Suprapubic skin (tissue), 4 donors: Measurements from ENCODE around the gene PAK1. TPM values are rescaled to one million over a fixed set of nuclear protein-coding genes. Genes with fewer than 3 reads are reported as not detected.

Source experiments
- DNase-seq, 2 donors: peaks; one replicate each; pipeline ENCODE4 v3.0.0-alpha.2; 2019; ENCODE audit warnings: low spot score in 2 of 2
- H3K27ac ChIP-seq: fragments of 200-600 bp; sonication (generic); one replicate; pipeline ENCODE4 v1.5.1; 2019
- H3K27me3 ChIP-seq: fragments of 200-600 bp; sonication (generic); one replicate; pipeline ENCODE4 v1.5.1; 2019
- H3K36me3 ChIP-seq: fragments of 200-600 bp; sonication (generic); one replicate; pipeline ENCODE4 v1.5.1; 2019
- H3K4me1 ChIP-seq: fragments of 200-600 bp; sonication (generic); one replicate; pipeline ENCODE4 v1.5.1; 2019
- H3K4me3 ChIP-seq: fragments of 200-600 bp; sonication (generic); one replicate; pipeline ENCODE4 v1.5.1; 2019; ENCODE audit warnings: mild to moderate bottlenecking
- H3K9me3 ChIP-seq: fragments of 200-600 bp; sonication (generic); one replicate; pipeline ENCODE4 v1.5.1; 2019
- EP300 ChIP-seq: sonication (generic); formaldehyde crosslinking; IDR thresholded peaks from one replicate; pipeline ENCODE4 v1.6.1; 2017; ENCODE audit warnings: antibody characterized with exemption
- POLR2A ChIP-seq, 2 donors: fragments of 450-650 bp; IDR thresholded peaks; one replicate each; pipeline ENCODE4 v1.6.1; 2017; ENCODE audit warnings: antibody characterized with exemption in 2 of 2, mild to moderate bottlenecking in 2 of 2, moderate library complexity in 2 of 2
- POLR2AphosphoS5 ChIP-seq, 3 donors: sonication (generic); formaldehyde crosslinking; IDR thresholded peaks; one replicate each; pipeline ENCODE4 v1.6.1; 2017; ENCODE audit warnings: antibody characterized with exemption in 3 of 3
- WGBS: methylation state at CpG from one replicate; pipeline ENCODE4 v1.1.5; 2018; 5-methylcytosine and 5-hydroxymethylcytosine counted together
- total RNA-seq, 4 donors: library from RNA; depleted of rRNA; stranded (reverse); fragments of >200 nt; gene quantifications; one replicate each; pipeline ENCODE4 v1.1.0, GENCODE V29; 2016
- TF ChIP-seq, protein P1 (sequence below), 2 donors: fragments of 200-600 bp in 1 of 2; fragments of 450-650 bp in 1 of 2; sonication (generic) in 1 of 2; IDR thresholded peaks; one replicate each; pipeline ENCODE4 v1.5.1; 2016 to 2019; ENCODE audit warnings: antibody characterized with exemption in 2 of 2, mild to moderate bottlenecking in 1 of 2, moderate library complexity in 1 of 2

Gene PAK1
- total RNA-seq, 4 donors from 2014 or later: 23.4 to 47.9 (median 28.9) TPM

DNA sequence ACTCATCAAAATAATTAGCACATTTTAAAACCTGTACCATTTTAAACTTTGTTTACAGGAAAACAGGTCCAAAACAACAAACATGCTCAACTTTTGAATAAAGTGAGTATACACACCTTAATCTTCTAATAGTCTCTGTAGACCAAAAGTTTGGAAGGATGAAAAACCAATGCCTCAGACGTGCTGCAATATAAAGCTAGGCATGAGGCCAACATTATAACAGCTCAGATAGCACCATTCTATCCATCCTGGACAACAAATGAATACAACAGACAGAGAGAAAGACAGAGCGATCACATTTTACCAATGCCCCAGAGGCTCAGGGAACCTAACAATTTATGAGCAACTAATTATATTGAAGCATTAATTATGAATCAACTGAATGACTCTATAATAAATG lies 77.0 kb downstream of the PAK1 start:
- no peak for DNase-seq
- H3K4me3 ChIP-seq: no peak overlapping the region
- 68% methylated on average over 2 of the region's 2 CpGs for WGBS
- no peaks in the 10 kb centered on the region for H3K9me3 ChIP-seq
- H3K4me1 ChIP-seq: peaks cover 8% of the 10 kb centered on the region
- TF ChIP-seq, protein P1, sequence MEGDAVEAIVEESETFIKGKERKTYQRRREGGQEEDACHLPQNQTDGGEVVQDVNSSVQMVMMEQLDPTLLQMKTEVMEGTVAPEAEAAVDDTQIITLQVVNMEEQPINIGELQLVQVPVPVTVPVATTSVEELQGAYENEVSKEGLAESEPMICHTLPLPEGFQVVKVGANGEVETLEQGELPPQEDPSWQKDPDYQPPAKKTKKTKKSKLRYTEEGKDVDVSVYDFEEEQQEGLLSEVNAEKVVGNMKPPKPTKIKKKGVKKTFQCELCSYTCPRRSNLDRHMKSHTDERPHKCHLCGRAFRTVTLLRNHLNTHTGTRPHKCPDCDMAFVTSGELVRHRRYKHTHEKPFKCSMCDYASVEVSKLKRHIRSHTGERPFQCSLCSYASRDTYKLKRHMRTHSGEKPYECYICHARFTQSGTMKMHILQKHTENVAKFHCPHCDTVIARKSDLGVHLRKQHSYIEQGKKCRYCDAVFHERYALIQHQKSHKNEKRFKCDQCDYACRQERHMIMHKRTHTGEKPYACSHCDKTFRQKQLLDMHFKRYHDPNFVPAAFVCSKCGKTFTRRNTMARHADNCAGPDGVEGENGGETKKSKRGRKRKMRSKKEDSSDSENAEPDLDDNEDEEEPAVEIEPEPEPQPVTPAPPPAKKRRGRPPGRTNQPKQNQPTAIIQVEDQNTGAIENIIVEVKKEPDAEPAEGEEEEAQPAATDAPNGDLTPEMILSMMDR (IDR thresholded peaks at IDR 0.05): no peak
- H3K36me3 ChIP-seq: no peaks in the 10 kb centered on the region
- no peaks in the 10 kb centered on the region for H3K27me3 ChIP-seq
- no peak overlapping the region for H3K27ac ChIP-seq

DNA sequence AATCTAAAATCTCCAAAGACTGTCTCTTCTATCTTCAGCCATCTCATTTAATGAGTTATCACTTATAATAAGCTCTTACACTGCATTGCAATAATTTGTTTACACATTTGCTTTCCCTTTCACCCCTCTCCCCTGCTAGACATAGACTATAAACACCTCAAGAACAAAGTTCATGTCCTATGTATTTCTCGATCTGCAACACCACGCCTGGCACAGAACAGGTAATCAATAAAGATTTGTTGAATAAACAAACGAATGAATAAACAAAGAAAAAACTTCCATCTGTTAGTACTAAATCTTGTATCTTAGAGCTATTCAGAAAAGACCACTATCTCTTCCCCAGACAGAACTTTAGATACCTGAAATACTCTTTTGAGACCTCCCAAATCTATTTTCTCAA lies 77.6 kb downstream of the PAK1 start:
- TF ChIP-seq EP300: no peak
- no peak for TF ChIP-seq POLR2A (IDR thresholded peaks at IDR 0.05)
- TF ChIP-seq, protein P1 (IDR thresholded peaks at IDR 0.05): no peak
- no peak for TF ChIP-seq POLR2AphosphoS5 (IDR thresholded peaks at IDR 0.05)
- H3K4me1 ChIP-seq: peaks cover 4% of the 10 kb centered on the region
- H3K36me3 ChIP-seq: no peaks in the 10 kb centered on the region
- DNase-seq: no peak
- H3K27ac ChIP-seq: no peak overlapping the region
- H3K27me3 ChIP-seq: no peaks in the 10 kb centered on the region
- no peak overlapping the region for H3K4me3 ChIP-seq
- WGBS: 92% methylated on average over 3 of the region's 3 CpGs
- H3K9me3 ChIP-seq: no peaks in the 10 kb centered on the region

DNA sequence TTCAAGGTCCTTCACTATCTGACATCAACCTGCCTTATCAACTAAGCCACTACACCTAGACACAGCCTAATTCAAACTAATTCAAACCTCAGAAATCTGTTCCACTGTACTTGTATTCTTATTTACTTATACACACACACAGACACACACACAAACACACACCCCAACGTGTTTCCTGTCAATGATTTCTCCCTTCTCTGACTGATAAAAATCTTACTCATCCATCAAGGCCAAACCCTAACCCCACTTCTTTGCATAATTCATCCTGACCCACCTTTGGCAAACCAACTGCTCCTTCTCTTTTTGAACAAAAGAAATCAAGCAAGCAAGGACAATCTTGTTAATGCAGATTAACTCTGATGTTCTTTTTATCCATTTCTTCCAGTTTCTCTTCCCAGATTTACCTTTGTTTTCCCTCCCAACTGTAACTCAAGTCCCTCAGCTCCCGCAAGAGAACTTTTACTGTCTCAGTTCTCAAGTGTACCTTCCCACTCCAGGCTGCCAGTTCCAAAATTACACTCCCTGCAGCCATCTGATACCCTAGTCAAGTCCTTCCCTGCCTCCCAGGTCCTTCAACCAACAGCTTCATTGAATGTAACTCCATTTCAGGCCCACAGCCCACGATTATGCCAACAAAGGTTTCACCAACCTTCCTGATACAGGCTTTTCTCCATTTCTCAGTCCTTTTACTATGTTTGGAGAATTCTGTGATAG lies 78.3 kb downstream of the PAK1 start:
- no peaks in the 10 kb centered on the region for H3K4me1 ChIP-seq
- no peaks in the 10 kb centered on the region for H3K9me3 ChIP-seq
- TF ChIP-seq POLR2A (IDR thresholded peaks at IDR 0.05) (no peak), EP300 (no peak), POLR2AphosphoS5 (IDR thresholded peaks at IDR 0.05) (no peak)
- TF ChIP-seq, protein P1 (IDR thresholded peaks at IDR 0.05): no peak
- no peak overlapping the region for H3K27ac ChIP-seq
- no peaks in the 10 kb centered on the region for H3K27me3 ChIP-seq
- H3K4me3 ChIP-seq: no peak overlapping the region
- H3K36me3 ChIP-seq: no peaks in the 10 kb centered on the region
- WGBS: 54% methylated on average over 3 of the region's 3 CpGs
- DNase-seq: no peak

DNA sequence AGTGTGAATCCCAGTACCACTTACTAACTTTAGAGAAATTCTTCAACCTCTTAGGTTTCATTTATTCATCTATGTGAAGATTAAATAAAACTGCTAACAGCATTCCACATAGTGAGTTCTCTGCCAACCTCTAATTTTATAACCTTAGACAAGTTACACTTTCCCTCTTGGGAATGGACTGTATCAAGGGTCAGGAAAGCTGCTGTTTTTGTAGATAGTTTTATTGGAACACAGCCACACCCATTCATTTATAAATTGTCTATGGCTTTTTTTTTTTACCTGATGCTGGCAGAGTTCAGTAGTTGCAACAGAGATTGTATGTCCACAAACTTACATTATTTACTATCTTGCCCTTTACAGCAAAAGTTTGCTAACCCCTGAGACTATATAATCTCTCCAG lies 81.1 kb downstream of the PAK1 start:
- TF ChIP-seq, protein P1 (IDR thresholded peaks at IDR 0.05): no peak
- TF ChIP-seq POLR2A (IDR thresholded peaks at IDR 0.05) (no peak), EP300 (no peak), POLR2AphosphoS5 (IDR thresholded peaks at IDR 0.05) (no peak)
- H3K27ac ChIP-seq: no peak overlapping the region
- no peak overlapping the region for H3K4me3 ChIP-seq
- H3K36me3 ChIP-seq: peaks cover 3% of the 10 kb centered on the region
- DNase-seq: no peak
- H3K9me3 ChIP-seq: no peaks in the 10 kb centered on the region
- no peaks in the 10 kb centered on the region for H3K27me3 ChIP-seq
- H3K4me1 ChIP-seq: no peaks in the 10 kb centered on the region

DNA sequence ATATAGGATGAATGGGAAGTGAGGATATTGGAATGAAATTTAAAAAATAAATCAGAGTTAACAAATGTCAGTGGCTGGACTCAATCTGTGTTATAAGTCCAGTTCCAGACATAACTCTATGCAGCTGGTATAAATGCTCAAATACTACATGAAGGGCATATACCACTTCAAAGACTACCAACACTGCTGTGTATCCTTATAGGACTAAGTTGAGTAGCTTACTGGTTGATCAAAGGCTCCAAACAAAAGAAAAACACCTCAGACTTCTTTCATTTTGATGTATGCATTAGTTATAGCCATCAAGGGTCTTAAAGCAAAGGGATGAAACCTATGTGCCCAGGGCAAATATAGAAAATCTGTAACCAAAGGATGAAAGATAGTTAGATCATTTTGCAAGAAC lies 86.2 kb downstream of the PAK1 start:
- no peaks in the 10 kb centered on the region for H3K27me3 ChIP-seq
- H3K4me3 ChIP-seq: no peak overlapping the region
- DNase-seq: no peak
- H3K36me3 ChIP-seq: peaks cover 3% of the 10 kb centered on the region
- TF ChIP-seq POLR2A (IDR thresholded peaks at IDR 0.05) (no peak), POLR2AphosphoS5 (IDR thresholded peaks at IDR 0.05) (no peak), EP300 (no peak)
- TF ChIP-seq, protein P1 (IDR thresholded peaks at IDR 0.05): no peak
- no peaks in the 10 kb centered on the region for H3K4me1 ChIP-seq
- no peaks in the 10 kb centered on the region for H3K9me3 ChIP-seq
- no peak overlapping the region for H3K27ac ChIP-seq
